Activated T-cell treated with anti-CD3 and anti-CD28 coated beads, Interleukin-2, amount 50 U/mL, for 72 hours (primary cell): Measurements from ENCODE around the gene RPL10. TPM values are rescaled to one million over a fixed set of nuclear protein-coding genes. Genes with fewer than 3 reads are reported as not detected.

Experiments used
- ATAC-seq, 2 donors: fragments of 150-1000 bp; cut with Tn5 transposase; replicated peaks in 1 of 2; 2 replicates each; pipeline ENCODE4 v1.10.0; 2021; ENCODE audit warnings: moderate library complexity in 2 of 2, mild to moderate bottlenecking in 1 of 2
- DNase-seq, 2 donors: peaks; one replicate each; pipeline ENCODE4 v3.0.0; 2021 to 2022; ENCODE audit warnings: mixed read lengths in 1 of 2
- H3K27ac Mint-ChIP-seq: one replicate; pipeline ENCODE4 v1.8.0; 2022; ENCODE audit warnings: mild to moderate bottlenecking, moderate library complexity, mixed read lengths
- H3K27me3 Mint-ChIP-seq: one replicate; pipeline ENCODE4 v1.8.0; 2022; ENCODE audit warnings: low read depth, mixed read lengths
- H3K36me3 Mint-ChIP-seq, 2 donors: one replicate each; pipeline ENCODE4 v1.8.0; 2022; ENCODE audit warnings: mixed read lengths in 2 of 2, mild to moderate bottlenecking in 1 of 2; ENCODE audit not compliant: insufficient read depth in 2 of 2
- H3K4me1 Mint-ChIP-seq: one replicate; pipeline ENCODE4 v1.8.0; 2022; ENCODE audit warnings: low read depth, mixed read lengths
- H3K4me3 Mint-ChIP-seq, 2 donors: one replicate each; pipeline ENCODE4 v1.8.0; 2022; ENCODE audit warnings: mild to moderate bottlenecking in 2 of 2, mixed read lengths in 2 of 2, moderate library complexity in 2 of 2
- H3K9me3 Mint-ChIP-seq, 2 donors: one replicate each; pipeline ENCODE4 v1.8.0; 2022; ENCODE audit warnings: mixed read lengths in 2 of 2
- total RNA-seq, 2 donors: library from RNA; stranded (reverse); gene quantifications; one replicate each; pipeline ENCODE4 v1.2.3, GENCODE V29; 2022

The RPL10 gene
- total RNA-seq, 2 donors from 2014 or later = 3,958 to 4,635 TPM

- H3K9me3 Mint-ChIP-seq = no peaks in the 10 kb centered on the region
- H3K27me3 Mint-ChIP-seq = no peaks in the 10 kb centered on the region
- no peak overlapping the region for H3K27ac Mint-ChIP-seq
- H3K36me3 Mint-ChIP-seq = peaks cover 14 to 18% of the 10 kb centered on the region in 2 donors
- H3K4me1 Mint-ChIP-seq = peaks cover 10% of the 10 kb centered on the region
- no peak overlapping the region for H3K4me3 Mint-ChIP-seq
- ATAC-seq (peak in 1 of 2 donors; percentile 2), DNase-seq (no peak)
Measured at GRCh38 chrX:154403192-154403591, 5.0 kb downstream of the RPL10 start.

- Mint-ChIP-seq H3K9me3 (no peaks in the 10 kb centered on the region), H3K36me3 (peaks cover 12 to 13% of the 10 kb centered on the region in 2 donors), H3K4me3 (no peak overlapping the region), H3K27ac (peak overlapping the region; percentile 86), H3K27me3 (no peaks in the 10 kb centered on the region), H3K4me1 (peaks cover 10% of the 10 kb centered on the region)
- no peak for DNase-seq
- ATAC-seq = no peak
Measured at GRCh38 chrX:154403858-154404257, 5.7 kb downstream of the RPL10 start.

- peaks cover 6 to 7% of the 10 kb centered on the region in 2 donors for H3K36me3 Mint-ChIP-seq
- H3K4me3 Mint-ChIP-seq = no peak overlapping the region
- ATAC-seq (no peak), DNase-seq (no peak)
- peak overlapping the region; percentile 86 for H3K27ac Mint-ChIP-seq
- H3K9me3 Mint-ChIP-seq = no peaks in the 10 kb centered on the region
- H3K27me3 Mint-ChIP-seq = no peaks in the 10 kb centered on the region
- peaks cover 6% of the 10 kb centered on the region for H3K4me1 Mint-ChIP-seq
Measured at GRCh38 chrX:154404625-154405192, 6.5 kb downstream of the RPL10 start.

- ATAC-seq (no peak), DNase-seq (no peak)
- peaks cover 2 to 6% of the 10 kb centered on the region in 2 donors for H3K36me3 Mint-ChIP-seq
- peaks cover 6% of the 10 kb centered on the region for H3K4me1 Mint-ChIP-seq
- no peaks in the 10 kb centered on the region for H3K27me3 Mint-ChIP-seq
- peak overlapping the region in 1 of 2 donors; percentile 54 for H3K4me3 Mint-ChIP-seq
- H3K27ac Mint-ChIP-seq = peak overlapping the region; percentile 24
- H3K9me3 Mint-ChIP-seq = no peaks in the 10 kb centered on the region
Measured at GRCh38 chrX:154408659-154409221, 10.6 kb downstream of the RPL10 start.

GRCh38 chrX:154409222-154409871, 11.2 kb downstream of the RPL10 start, which contains the start of gene DNASE1L1:
Gene DNASE1L1, minus strand, starts transcription at chrX:154409254. Its CDS starts 3,686 bp downstream, at chrX:154405568.
- H3K27me3 Mint-ChIP-seq = no peaks in the 10 kb centered on the region
- DNase-seq (peak in 1 of 2 donors; percentile 24), ATAC-seq (no peak)
- peak within 1 kb of the TSS; percentile 57 to 59 for H3K4me3 Mint-ChIP-seq
- no peaks in the 10 kb centered on the region for H3K9me3 Mint-ChIP-seq
- H3K27ac Mint-ChIP-seq = peak within 1 kb of the TSS; percentile 42
- peaks cover 5 to 6% of the 10 kb centered on the region in 2 donors for H3K36me3 Mint-ChIP-seq
- H3K4me1 Mint-ChIP-seq = peaks cover 6% of the 10 kb centered on the region

- peak; percentile 67 to 70 for DNase-seq
- H3K4me1 Mint-ChIP-seq = peaks cover 6% of the 10 kb centered on the region
- ATAC-seq = peak; percentile 83 to 85
- peak overlapping the region; percentile 86 to 87 for H3K4me3 Mint-ChIP-seq
- no peaks in the 10 kb centered on the region for H3K9me3 Mint-ChIP-seq
- H3K36me3 Mint-ChIP-seq = peaks cover 6 to 8% of the 10 kb centered on the region in 2 donors
- H3K27me3 Mint-ChIP-seq = peaks cover 6% of the 10 kb centered on the region
- H3K27ac Mint-ChIP-seq = peak overlapping the region; percentile 19
Measured at GRCh38 chrX:154411981-154412340, 13.8 kb downstream of the RPL10 start.

- DNase-seq (peak; percentile 23 to 26), ATAC-seq (peak; percentile 37 to 48)
- Mint-ChIP-seq H3K4me3 (peak overlapping the region; percentile 86 to 87), H3K4me1 (peaks cover 6% of the 10 kb centered on the region), H3K27me3 (peaks cover 6% of the 10 kb centered on the region), H3K36me3 (peaks cover 6 to 8% of the 10 kb centered on the region in 2 donors), H3K27ac (peak overlapping the region; percentile 77), H3K9me3 (no peaks in the 10 kb centered on the region)
Measured at GRCh38 chrX:154412468-154412867, 14.3 kb downstream of the RPL10 start.

- Mint-ChIP-seq H3K27ac (no peak overlapping the region), H3K4me3 (peak overlapping the region; percentile 86 to 87), H3K27me3 (peaks cover 6% of the 10 kb centered on the region), H3K4me1 (peaks cover 6% of the 10 kb centered on the region), H3K9me3 (no peaks in the 10 kb centered on the region), H3K36me3 (peaks cover 6 to 8% of the 10 kb centered on the region in 2 donors)
- ATAC-seq (no peak), DNase-seq (no peak)
Measured at GRCh38 chrX:154413142-154413541, 15.0 kb downstream of the RPL10 start.

- peaks cover 6% of the 10 kb centered on the region for H3K27me3 Mint-ChIP-seq
- no peaks in the 10 kb centered on the region for H3K9me3 Mint-ChIP-seq
- ATAC-seq = no peak
- H3K4me3 Mint-ChIP-seq = no peak overlapping the region
- DNase-seq = no peak
- H3K27ac Mint-ChIP-seq = peak overlapping the region; percentile 54
- H3K36me3 Mint-ChIP-seq = peaks cover 0 to 11% of the 10 kb centered on the region in 2 donors
- H3K4me1 Mint-ChIP-seq = peaks cover 11% of the 10 kb centered on the region
Measured at GRCh38 chrX:154417157-154417556, 19.0 kb downstream of the RPL10 start.

- Mint-ChIP-seq H3K4me3 (no peak overlapping the region), H3K27me3 (peaks cover 12% of the 10 kb centered on the region), H3K27ac (no peak overlapping the region), H3K9me3 (no peaks in the 10 kb centered on the region), H3K4me1 (peaks cover 5% of the 10 kb centered on the region), H3K36me3 (peaks cover 0 to 5% of the 10 kb centered on the region in 2 donors)
- no peak for ATAC-seq
- DNase-seq = no peak
Measured at GRCh38 chrX:154419189-154419588, 21.0 kb downstream of the RPL10 start.

GRCh38 chrX:154419688-154420401, 21.7 kb downstream of the RPL10 start:
- Mint-ChIP-seq H3K27me3 (peaks cover 12% of the 10 kb centered on the region), H3K9me3 (no peaks in the 10 kb centered on the region), H3K4me3 (no peak overlapping the region), H3K4me1 (peaks cover 5% of the 10 kb centered on the region), H3K36me3 (peaks cover 0 to 5% of the 10 kb centered on the region in 2 donors), H3K27ac (no peak overlapping the region)
- ATAC-seq (no peak), DNase-seq (no peak)

GRCh38 chrX:154420402-154420756, 22.2 kb downstream of the RPL10 start:
- Mint-ChIP-seq H3K4me1 (peaks cover 5% of the 10 kb centered on the region), H3K27me3 (peaks cover 12% of the 10 kb centered on the region), H3K36me3 (peaks cover 0 to 4% of the 10 kb centered on the region in 2 donors), H3K27ac (no peak overlapping the region), H3K4me3 (no peak overlapping the region), H3K9me3 (no peaks in the 10 kb centered on the region)
- DNase-seq (no peak), ATAC-seq (no peak)
